GM21515 (cell line): ENCODE measurements around the gene CLSTN2.

Experiments
- ATAC-seq: cut with Tn5 transposase; IDR thresholded peaks from one replicate; pipeline ENCODE4 v1.9.1; 2021; ENCODE audit not compliant: unreplicated experiment

Gene CLSTN2

GRCh38 chr3:139941580-139941979 is 6.6 kb downstream of the CLSTN2 start:
- ATAC-seq, result no peak

- ATAC-seq, result no peak
Measured at GRCh38 chr3:139944256-139944910, 9.4 kb downstream of the CLSTN2 start.

GRCh38 chr3:139945386-139945785 is 10.4 kb downstream of the CLSTN2 start:
- no peak for ATAC-seq

- ATAC-seq, result no peak
Measured at GRCh38 chr3:139945942-139946341, 11.0 kb downstream of the CLSTN2 start.

- no peak for ATAC-seq
Measured at GRCh38 chr3:139948467-139948866, 13.5 kb downstream of the CLSTN2 start.

- ATAC-seq, result no peak
Measured at GRCh38 chr3:139948898-139949297, 13.9 kb downstream of the CLSTN2 start.

- ATAC-seq, result no peak
Measured at GRCh38 chr3:139953131-139953910, 18.3 kb downstream of the CLSTN2 start.

GRCh38 chr3:139954146-139954860 is 19.3 kb downstream of the CLSTN2 start:
- no peak for ATAC-seq

- no peak for ATAC-seq
Measured at GRCh38 chr3:139957844-139958243, 22.9 kb downstream of the CLSTN2 start.

GRCh38 chr3:139969386-139969785 is 34.4 kb downstream of the CLSTN2 start:
- no peak for ATAC-seq

- no peak for ATAC-seq
Measured at GRCh38 chr3:139970526-139970925, 35.5 kb downstream of the CLSTN2 start.

- ATAC-seq, result no peak
Measured at GRCh38 chr3:139974809-139975425, 39.9 kb downstream of the CLSTN2 start.

- no peak for ATAC-seq
Measured at GRCh38 chr3:139975594-139976365, 40.8 kb downstream of the CLSTN2 start.

- ATAC-seq, result no peak
Measured at GRCh38 chr3:139978966-139979365, 44.0 kb downstream of the CLSTN2 start.

GRCh38 chr3:139979991-139980390 is 45.0 kb downstream of the CLSTN2 start:
- ATAC-seq, result no peak

GRCh38 chr3:139982404-139982803 is 47.4 kb downstream of the CLSTN2 start:
- no peak for ATAC-seq

- ATAC-seq, result no peak
Measured at GRCh38 chr3:139985576-139985975, 50.6 kb downstream of the CLSTN2 start.

GRCh38 chr3:139987908-139988307 is 52.9 kb downstream of the CLSTN2 start:
- no peak for ATAC-seq

GRCh38 chr3:139988472-139989156 is 53.6 kb downstream of the CLSTN2 start:
- ATAC-seq, result no peak

GRCh38 chr3:139994891-139995290 is 59.9 kb downstream of the CLSTN2 start:
- ATAC-seq, result no peak
